Activated CD8-positive, alpha-beta memory T cell treated with anti-CD3 and anti-CD28 coated beads, Interleukin-2, amount 50 U/mL, for 4 hours (primary cell): ENCODE measurements around the gene AKAP12.

Experiments
- DNase-seq: peaks from one replicate; pipeline ENCODE4 v3.0.0-alpha.2; 2020

The AKAP12 gene

DNA sequence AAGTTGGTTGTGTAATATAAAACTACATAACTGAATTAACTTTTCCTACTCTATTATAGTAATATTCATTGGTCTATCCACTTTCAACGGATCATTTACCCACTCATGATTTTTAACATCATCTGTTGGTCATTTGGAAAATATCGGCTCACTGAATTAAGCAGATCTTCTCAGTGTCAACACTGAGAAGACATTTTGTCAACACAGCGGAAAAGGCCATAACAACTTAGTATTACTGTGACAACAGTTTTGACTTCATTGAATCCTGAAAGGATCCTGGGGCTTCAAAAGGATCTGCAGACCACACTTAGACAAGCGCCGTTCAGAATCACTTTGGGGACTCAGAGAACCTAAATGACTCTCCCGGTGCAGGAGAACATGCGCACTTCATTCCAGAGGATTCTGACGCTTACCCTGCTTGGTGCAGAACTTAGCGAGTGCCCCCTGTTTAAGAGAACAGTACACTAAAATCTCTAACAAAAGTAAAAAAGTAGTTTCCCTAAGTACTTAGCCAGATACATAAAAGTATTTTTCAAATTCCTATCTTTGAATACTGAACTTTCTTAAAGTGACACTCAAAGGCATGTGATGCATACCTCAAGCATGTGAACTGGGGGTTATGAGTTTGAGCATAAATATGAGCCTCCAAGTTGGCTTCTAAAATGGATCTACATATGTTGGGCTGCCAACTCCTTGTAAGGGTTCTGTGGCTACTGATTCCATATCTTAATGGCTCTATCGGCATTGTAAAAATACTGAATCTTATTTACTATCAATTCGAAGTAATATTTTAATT is 147.6 kb downstream of the AKAP12 start:
- DNase-seq: no peak

- no peak for DNase-seq
Measured at GRCh38 chr6:151388236-151388635, 148.5 kb downstream of the AKAP12 start.

GRCh38 chr6:151388997-151389617 is 149.3 kb downstream of the AKAP12 start:
- no peak for DNase-seq

- no peak for DNase-seq
Measured at GRCh38 chr6:151389618-151390275, 150.0 kb downstream of the AKAP12 start.

DNA sequence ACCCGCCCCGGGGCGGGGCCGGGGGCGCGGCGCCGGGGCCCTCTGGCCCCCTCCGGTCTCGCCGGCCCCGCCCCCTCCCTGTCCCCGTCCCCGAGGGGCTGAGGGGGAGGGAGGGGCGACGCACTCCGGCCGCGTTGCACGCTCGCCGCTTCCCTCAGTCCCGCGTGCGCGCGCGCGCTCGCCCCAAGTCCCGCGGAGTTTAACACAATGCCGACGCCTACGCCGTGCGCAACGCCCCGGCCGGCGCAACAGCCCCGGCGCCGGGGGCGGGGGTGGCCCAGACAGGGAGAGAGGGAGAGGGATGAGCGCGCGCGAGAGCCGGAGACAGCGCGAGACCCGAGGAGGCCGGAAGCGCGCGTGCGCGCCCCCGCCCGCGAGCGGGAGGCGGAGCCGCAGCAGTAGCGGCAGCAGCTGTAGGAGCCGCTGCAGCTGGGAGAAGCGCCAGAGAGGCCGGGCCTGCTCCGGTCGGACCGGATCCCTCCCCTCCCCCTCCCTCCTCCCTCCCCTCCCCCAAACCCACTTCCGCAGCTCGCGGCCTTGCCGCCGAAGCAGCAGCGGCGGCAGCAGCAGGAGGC is 150.6 kb downstream of the AKAP12 start:
- peak; percentile 98 for DNase-seq

DNA sequence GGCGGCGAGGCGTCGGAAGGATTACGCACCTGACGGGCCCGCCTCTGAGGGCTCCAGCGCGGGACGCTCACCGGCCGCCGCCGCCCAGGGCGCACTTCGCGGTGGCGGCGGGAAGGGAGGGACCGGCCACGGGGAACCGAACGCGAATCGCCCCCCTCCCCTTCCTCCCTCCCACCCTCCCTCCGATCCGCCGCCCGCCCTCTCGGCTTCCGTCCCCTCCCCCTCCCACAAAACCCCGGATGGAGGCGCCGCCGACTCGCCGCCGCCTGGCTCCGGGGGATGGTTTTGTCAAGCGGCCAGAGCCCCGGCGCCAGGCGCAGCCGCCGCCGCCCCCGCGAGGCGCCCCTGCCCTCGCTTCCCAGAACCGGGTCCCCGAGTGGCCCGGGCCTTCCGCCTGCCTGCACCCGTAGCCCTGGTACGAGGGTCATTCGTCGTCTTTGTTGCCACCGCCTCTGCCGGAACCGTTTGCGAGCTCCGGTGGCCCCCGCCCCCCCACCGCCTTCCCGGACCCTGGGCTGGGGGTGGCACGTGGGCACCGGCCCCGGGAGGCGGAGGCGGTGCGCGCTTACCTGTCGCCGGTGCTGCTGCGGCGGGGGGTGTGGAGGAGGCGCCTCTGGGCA is 151.2 kb downstream of the AKAP12 start:
- peak; percentile 81 for DNase-seq

- peak; percentile 61 for DNase-seq
Measured at GRCh38 chr6:151391471-151392413, 152.0 kb downstream of the AKAP12 start, which contains the start of gene ZBTB2. TSS of gene ZBTB2 (minus strand) at chr6:151391559. CDS start at chr6:151373637, 17,922 bp downstream.

- DNase-seq: no peak
Measured at GRCh38 chr6:151392427-151392826, 152.7 kb downstream of the AKAP12 start.

DNA sequence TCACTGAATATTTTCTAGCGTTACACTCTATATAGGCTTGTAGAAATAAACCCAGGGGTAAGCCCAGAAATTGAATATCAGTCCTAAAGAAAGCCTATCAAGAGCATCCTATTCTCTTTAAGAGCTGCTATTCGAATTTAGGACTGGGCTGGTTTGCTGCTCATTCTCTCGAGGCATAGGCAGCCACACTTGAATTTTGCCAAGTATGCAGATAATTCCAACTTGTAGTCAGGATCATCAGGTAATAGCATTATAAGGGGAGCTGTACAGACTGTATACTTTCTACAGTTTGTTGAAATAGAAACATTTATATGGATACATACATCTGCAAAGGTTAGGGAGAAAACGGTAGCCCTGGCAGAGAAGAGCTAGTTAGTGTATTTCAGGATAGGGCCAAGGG is 153.6 kb downstream of the AKAP12 start:
- DNase-seq: no peak

DNA sequence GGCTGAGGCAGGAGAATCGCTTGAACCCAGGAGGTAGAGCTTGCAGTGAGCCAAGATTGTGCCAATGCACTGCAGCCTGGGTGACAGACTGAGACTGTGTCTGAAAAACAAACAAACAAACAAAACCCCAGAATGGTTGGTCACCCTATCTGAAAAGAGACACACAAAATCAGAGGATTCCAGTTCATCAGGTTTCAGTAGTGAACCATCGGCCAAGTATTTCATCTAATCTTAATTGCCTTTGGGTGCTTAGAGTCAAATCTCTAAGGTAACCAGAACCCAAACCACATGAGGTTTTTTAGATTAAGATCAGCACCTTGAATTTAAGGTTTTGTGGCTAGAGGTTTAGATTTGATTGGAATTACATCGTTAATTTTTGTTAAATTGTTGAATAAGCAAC is 159.9 kb downstream of the AKAP12 start:
- no peak for DNase-seq

DNA sequence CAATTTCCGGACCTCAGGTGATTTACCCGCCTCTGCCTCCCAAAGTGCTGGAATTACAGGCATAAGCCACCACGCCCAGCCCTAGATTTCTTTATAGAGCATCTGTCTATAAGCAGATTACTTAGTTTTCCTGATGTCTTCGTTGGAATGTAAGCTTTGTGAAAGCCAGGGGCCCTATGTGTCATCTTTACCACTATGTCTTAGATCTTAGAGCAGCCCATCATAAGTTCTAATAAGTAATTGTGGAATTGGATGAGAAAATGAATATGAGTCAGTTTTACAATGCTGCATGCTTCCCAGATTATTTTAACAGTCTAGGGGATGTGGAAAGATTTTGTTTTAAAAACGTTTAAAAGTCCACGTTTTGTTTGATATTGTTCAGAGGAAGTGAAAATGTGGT is 160.7 kb downstream of the AKAP12 start:
- no peak for DNase-seq

- DNase-seq: no peak
Measured at GRCh38 chr6:151402228-151402627, 162.5 kb downstream of the AKAP12 start.

DNA sequence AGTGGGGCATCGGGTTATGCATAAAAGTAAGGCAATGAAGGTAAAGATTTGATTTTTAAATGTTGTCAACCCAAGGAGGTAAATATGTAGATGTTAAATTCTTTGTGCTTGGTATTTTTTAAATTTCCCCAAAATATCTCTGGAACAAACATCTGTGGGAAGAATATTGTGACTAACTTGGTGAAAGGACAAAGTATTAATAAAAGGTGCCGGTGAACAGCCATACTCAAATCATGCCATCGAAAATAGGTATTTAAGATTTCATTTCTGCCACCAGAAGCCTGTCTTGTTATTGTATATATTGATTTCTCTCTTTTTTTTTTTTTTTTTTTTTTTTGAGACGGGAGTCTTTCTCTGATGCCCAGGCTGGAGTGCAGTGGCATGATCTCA is 164.1 kb downstream of the AKAP12 start:
- DNase-seq: no peak
